BE2C (cell line): ENCODE results near the gene C16orf96.

Experiments
- DNase-seq: peaks from one replicate; pipeline ENCODE4 v3.0.0-alpha.2; 2020
- H3K27me3 ChIP-seq: fragments of 250-450 bp; sonication (Bioruptor Pico); 2 replicates; pipeline ENCODE4 v1.5.1; 2020; ENCODE audit warnings: mild to moderate bottlenecking
- H3K36me3 ChIP-seq: fragments of 250-450 bp; sonication (Bioruptor Pico); 2 replicates; pipeline ENCODE4 v1.5.1; 2020; ENCODE audit warnings: mild to moderate bottlenecking
- H3K4me1 ChIP-seq: fragments of 250-450 bp; sonication (Bioruptor Pico); 2 replicates; pipeline ENCODE4 v1.5.1; 2020
- H3K4me3 ChIP-seq: 2 replicates; pipeline ENCODE4 v1.5.1; 2011; ENCODE audit warnings: low read depth, low read length
- H3K9me3 ChIP-seq: fragments of 250-450 bp; sonication (Bioruptor Pico); 2 replicates; pipeline ENCODE4 v1.5.1; 2020
- CTCF ChIP-seq: IDR thresholded peaks from 2 replicates; pipeline ENCODE4 v1.5.1; 2012; ENCODE audit warnings: mild to moderate bottlenecking, low read depth, low read length

Gene C16orf96

DNA sequence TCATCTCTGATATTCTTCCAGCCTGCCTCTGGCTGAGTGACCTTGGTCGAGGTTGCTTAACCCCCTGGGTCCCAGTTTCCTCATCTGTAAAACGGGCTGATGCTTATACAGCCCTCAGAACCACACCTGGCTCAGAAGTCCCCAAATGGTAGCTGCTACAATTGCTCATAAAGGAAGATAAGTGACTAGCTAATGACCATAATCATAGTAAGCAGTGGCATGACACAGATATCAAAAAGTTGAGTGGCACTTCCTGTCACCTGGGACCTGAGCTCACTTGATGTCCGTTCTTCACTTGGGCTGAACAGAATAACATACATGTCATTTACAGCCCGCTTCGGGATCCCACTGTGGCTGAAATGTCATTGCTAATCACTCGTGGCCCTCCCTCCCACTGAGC lies 70.3 kb downstream of the C16orf96 start:
- H3K27me3 ChIP-seq, result no peaks in the 10 kb centered on the region
- H3K4me1 ChIP-seq, result no peaks in the 10 kb centered on the region
- DNase-seq, result no peak
- H3K9me3 ChIP-seq, result peaks cover 1% of the 10 kb centered on the region; the same call in 1 of the 2 replicates
- TF ChIP-seq CTCF, result no peak
- no peak overlapping the region for H3K4me3 ChIP-seq
- H3K36me3 ChIP-seq, result peaks cover 4% of the 10 kb centered on the region; the same call in 1 of the 2 replicates

DNA sequence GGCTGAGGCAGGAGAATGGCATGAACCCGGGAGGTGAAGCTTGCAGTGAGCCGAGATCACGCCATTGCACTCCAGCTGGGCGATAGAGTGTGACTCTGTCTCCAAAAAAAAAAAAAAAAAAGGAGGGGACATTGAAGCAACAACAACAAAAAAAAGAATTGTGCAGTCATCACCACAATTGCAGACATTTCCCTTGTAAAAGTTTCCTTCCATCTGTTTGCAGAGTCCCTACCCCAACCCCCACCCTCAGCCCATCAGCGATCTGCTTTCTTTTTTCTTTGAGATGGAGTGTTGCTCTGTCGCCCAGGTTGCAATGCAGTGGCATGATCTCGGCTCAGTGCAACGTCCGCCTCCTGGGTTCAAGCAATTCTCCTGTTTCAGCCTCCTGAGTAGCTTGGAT lies 72.1 kb downstream of the C16orf96 start:
- H3K4me1 ChIP-seq, result no peaks in the 10 kb centered on the region
- peaks cover 5% of the 10 kb centered on the region; the same call in 1 of the 2 replicates for H3K9me3 ChIP-seq
- H3K27me3 ChIP-seq, result no peaks in the 10 kb centered on the region
- H3K36me3 ChIP-seq, result peaks cover 4% of the 10 kb centered on the region; the same call in 1 of the 2 replicates
- TF ChIP-seq CTCF, result no peak
- no peak overlapping the region for H3K4me3 ChIP-seq
- DNase-seq, result no peak

- no peak overlapping the region for H3K4me3 ChIP-seq
- no peak for TF ChIP-seq CTCF
Observed at GRCh38 chr16:4631444-4631843, 75.3 kb downstream of the C16orf96 start.

GRCh38 chr16:4633910-4634635 lies 77.9 kb downstream of the C16orf96 start:
- TF ChIP-seq CTCF, result no peak
- peaks cover 18% of the 10 kb centered on the region for H3K36me3 ChIP-seq
- no peak overlapping the region for H3K4me3 ChIP-seq
- no peaks in the 10 kb centered on the region for H3K27me3 ChIP-seq
- DNase-seq, result no peak
- H3K4me1 ChIP-seq, result no peaks in the 10 kb centered on the region
- peaks cover 5% of the 10 kb centered on the region; the same call in 1 of the 2 replicates for H3K9me3 ChIP-seq

More at GRCh38 chr16:4631444-4631843, 75.3 kb downstream of the C16orf96 start:
- H3K27me3 ChIP-seq, result no peaks in the 10 kb centered on the region
- H3K36me3 ChIP-seq, result peaks cover 15% of the 10 kb centered on the region
- peaks cover 5% of the 10 kb centered on the region; the same call in 1 of the 2 replicates for H3K9me3 ChIP-seq
- no peak for DNase-seq
- H3K4me1 ChIP-seq, result no peaks in the 10 kb centered on the region

GRCh38 chr16:4634768-4635167 lies 78.6 kb downstream of the C16orf96 start:
- H3K9me3 ChIP-seq, result peaks cover 5% of the 10 kb centered on the region; the same call in 1 of the 2 replicates
- TF ChIP-seq CTCF, result no peak
- H3K4me3 ChIP-seq, result no peak overlapping the region
- no peaks in the 10 kb centered on the region for H3K4me1 ChIP-seq
- H3K27me3 ChIP-seq, result no peaks in the 10 kb centered on the region
- peaks cover 18% of the 10 kb centered on the region for H3K36me3 ChIP-seq
- DNase-seq, result no peak

DNA sequence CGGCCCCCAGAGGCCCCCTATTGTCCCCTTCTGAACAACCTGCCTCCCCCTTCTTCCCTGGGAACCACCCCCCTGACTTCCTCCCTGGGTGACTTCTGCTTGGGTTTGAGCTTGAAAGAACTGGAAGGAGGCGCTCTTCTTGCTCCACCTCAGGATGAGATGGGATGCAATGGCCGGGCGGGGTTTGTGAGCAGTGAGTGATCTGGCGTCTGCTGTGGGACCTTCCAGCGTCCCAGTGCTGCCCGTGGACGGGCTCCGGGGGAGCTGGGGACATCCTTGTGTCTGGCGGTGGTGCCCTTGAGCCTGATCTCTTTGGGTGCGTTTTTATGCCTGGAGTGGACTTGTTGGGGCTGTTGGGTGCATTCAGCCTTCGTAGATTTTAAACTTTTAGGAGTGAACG lies 80.1 kb downstream of the C16orf96 start:
- H3K4me3 ChIP-seq, result no peak overlapping the region
- H3K9me3 ChIP-seq, result peaks cover 5% of the 10 kb centered on the region; the same call in 1 of the 2 replicates
- no peaks in the 10 kb centered on the region for H3K4me1 ChIP-seq
- no peak for TF ChIP-seq CTCF
- peaks cover 18% of the 10 kb centered on the region for H3K36me3 ChIP-seq
- H3K27me3 ChIP-seq, result no peaks in the 10 kb centered on the region
- DNase-seq, result no peak
